KBM-7 (cell line): ENCODE measurements around the gene WDR20.
"Not testable (repeated sequence)": the region's sequence is repeated elsewhere in the genome, so short reads cannot be mapped to it uniquely, and the experiment has no call there.

ENCODE experiments used
- DNase-seq: peaks from one replicate; pipeline ENCODE4 v3.0.0-alpha.2; 2015
- in situ Hi-C: fragments of 300-500 bp; cut with MboI; formaldehyde crosslinking; loops from 2 replicates; pipeline ENCODE4 v1.14.3; 2020; ENCODE audit warnings: low sequenced_read_pairs, low pct_unique_long_range_greater_than_20kb, mixed read lengths

The WDR20 gene

DNA sequence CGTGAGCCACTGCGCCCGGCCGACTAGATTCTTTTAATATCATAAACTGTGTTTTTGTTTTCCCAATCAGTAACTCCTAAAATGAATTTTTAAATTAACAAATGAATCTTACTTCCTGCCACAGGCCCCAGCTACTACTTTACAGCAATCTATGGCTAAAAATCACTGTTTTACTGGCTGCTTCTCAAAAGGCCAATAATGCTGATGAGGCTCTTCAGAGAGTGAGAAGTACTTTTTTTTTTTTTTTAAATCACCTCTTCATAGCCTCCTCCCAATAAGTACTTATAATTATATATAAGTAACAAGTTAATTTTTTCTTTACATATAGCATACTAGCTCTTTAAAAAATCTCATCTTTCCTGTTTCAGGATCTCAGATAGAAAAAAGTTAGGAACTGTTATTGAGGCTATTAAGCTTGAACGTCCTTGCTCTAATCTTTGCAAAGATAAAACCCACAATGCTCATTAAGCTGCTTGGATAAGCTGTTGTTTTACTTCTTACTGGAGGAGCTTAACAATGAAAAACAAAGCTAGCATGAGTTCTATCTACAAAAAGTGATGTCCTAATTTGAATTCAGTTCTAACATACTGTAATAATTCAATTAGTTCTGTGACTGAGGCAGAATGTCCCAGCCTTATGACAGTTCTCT lies 12.8 kb upstream of the WDR20 start:
- in situ Hi-C loops: no loop called here
- no peak for DNase-seq

DNA sequence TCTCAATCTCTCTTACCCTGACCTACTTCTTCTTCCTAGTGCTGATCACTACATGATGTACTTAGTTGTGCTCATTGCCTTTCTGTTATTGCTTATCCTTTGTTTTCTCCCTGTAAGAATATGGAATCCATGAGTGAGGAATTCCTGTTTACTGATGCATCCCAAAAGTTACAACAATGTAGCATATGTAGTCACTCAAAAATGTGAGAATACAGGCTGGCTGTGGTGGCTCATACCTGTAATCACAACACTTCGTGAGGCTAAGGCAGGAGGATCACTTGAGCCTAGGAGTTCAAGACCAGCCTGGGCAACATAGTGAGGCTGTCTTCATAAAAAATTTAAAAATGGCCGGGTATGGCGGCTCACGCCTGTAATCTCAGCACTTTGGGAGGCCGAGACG lies 8.0 kb upstream of the WDR20 start:
- in situ Hi-C loops: no loop called here
- no peak for DNase-seq

DNA sequence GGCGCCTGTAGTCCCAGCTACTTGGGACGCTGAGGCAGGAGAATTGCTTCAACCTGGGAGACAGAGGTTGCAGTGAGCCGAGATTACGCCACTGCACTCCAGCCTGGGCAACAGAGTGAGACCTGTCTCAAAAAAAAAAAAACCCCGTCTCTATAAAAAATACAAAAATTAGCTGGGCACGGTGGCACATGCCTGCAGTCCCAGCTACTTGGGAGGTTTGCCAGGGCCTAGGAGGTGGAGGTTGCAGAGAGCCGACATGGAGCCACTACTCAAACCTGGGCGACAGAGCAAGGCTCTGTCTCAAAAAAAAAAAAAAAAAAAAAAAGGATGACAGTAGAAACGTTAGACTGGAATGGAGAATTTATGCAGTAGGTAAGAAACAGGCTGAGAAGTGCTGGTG lies 5.7 kb upstream of the WDR20 start:
- DNase-seq, in situ Hi-C loops: not testable (repeated sequence)

DNA sequence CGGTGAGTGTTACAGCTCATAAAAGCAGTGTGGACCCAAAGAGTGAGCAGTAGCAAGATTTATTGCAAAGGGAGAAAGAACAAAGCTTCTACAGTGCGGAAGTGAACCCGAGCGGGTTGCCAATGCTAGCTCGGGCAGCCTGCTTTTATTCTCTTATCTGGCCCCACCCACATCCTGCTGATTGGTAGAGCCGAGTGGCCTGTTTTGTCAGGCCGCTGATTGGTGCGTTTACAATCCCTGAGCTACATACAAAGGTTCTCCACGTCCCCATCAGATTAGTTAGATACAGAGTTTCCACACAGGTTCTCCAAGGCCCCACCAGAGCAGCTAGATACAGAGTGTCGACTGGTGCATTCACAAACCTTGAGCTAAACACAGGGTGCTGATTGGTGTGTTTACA lies 5.0 kb upstream of the WDR20 start:
- in situ Hi-C loops, DNase-seq: not testable (repeated sequence)

DNA sequence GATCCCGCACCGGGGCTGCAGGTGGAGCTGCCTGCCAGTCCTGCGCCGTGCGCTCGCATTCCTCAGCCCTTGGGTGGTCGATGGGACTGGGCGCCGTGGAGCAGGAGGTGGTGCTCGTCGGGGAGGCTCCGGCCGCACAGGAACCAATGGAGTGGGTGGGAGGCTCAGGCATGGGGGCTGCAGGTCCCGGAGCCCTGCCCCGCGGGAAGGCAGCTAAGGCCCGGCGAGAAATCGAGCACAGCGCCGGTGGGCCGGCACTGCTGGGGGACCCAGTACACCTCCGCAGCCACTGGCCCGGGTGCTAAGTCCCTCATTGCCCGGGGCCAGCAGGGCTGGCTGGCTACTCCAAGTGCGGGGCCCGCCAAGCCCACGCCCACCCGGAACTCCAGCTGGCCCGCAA lies 4.2 kb upstream of the WDR20 start:
- DNase-seq, in situ Hi-C loops: not testable (repeated sequence)

DNA sequence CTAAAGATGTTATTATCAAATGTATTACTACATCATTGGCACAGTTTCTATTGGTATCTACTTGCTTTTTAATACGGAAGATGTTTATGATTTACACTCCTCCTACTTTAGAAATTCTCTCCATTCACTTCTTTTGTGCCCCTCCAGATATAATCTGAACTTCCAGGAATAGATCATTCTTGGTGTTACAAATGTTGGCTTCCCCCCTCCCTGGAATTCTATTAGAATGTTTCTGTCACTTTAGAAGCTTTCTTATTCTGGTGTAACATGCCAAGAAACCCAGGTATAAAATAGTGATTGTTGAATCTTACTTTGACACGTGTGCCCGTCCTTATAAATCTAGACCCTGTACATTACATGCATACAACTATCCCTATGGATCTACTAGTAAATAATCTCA lies 1.2 kb upstream of the WDR20 start:
- DNase-seq: no peak

DNA sequence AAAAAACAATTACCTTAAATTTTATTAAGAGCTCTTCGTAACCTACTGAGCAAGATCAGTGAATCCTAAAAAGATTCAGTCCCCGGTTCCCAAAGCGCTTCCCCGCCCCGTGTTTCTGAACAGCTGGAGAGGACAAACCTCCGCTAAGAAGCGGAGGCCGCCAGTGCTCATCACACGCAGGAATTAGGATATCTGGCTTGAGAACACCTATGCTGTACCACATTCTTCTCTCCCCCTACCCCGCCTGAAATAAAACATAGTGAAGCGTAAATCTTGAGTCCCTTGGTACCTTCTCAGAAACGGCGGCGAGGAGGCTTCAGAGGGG lies 774 bp upstream of the WDR20 start:
- in situ Hi-C loops: no loop called here
- no peak for DNase-seq

More for the DNA sequence above, 1.2 kb upstream of the WDR20 start:
- in situ Hi-C loops: no loop called here

DNA sequence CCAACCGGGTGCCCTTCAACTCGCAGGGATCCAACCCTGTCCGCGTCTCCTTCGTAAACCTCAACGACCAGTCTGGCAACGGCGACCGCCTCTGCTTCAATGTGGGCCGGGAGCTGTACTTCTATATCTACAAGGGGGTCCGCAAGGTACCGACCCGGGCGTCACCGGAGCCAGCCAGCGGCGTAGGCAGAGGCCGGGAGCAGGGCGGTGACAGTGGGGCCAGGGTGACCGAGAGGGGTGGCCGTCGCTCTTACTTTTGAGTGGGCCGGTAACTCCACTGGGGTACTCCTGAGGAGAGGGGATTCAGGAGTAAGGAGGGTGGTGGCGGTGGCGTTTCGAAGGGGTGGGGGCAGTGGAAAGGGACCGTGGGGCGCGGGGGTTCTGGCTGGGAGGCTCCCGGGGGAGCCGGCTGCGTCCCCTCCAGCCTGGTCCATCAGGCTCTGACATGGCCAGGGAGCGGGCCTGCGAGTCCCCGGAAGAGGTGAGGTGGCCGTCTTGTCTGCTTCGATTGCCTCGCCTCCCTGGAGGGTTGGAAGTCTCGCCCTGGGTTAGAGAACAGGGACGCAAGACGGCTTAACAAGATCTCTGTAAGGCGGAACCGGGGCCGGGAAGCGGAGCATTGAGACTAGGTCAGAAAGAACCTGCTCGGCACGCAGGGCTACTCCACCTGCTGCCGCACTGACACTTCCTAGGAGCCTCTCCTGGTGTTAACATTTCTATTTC lies 491 bp downstream of the WDR20 start:
- in situ Hi-C loops: no loop called here
- DNase-seq: peak; percentile 35

DNA sequence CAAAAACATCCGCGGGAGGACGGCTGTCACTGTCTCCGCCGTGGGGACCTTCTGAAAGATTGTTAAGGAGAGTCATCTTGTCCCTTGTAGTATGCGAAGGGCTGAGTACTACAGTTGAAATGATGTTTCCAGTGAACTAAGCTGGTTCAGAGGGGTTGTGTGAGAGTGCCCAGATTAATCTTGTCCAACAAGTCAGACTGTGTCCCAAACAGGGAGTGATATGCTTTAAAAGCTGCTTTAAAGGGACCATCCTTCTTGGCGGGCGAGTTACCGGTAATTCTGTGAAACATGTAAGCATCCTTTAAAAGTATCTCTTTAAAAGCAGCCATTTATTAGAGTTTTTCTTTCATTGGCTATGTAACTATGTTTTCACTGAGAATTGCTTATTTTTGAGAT lies 1.1 kb downstream of the WDR20 start:
- in situ Hi-C loops: no loop called here
- DNase-seq: no peak

DNA sequence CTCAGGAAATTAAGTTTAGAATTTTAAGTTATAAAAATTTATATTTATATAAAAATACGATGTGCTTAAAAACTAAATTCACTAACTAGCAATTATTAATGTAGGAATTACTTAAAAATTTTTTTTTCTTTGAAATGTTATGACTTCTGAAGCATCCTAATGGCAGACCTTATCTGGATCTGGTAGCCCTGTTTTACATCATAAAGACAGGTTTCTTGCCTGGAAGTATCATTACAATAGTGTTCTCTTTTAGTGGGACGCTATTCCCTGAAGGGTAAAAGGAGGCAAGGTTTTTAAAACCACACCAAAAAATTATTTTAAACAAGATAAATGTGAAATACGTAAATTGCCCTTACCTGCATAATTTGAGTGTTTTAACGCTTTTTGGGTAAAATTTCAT lies 2.1 kb downstream of the WDR20 start:
- no peak for DNase-seq
- in situ Hi-C loops: no loop called here

DNA sequence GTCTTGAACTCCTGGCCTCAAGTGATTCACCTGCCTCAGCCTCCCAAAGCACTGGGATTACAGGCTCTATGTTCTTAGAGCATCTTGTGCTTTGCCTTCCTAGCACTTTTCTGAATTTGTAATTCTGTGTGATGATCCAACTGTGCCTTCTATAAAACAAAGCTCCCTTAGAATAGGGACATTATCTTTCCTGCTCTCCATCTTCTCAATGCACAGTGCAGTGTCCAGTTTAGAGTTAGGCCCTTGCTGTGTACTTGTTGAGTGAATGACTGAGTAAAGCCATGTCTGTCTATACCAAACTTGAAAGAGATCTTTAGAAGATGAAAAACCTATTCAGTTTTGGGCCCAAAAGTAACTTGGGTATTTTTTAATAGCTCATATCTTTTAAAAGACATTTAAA lies 5.2 kb downstream of the WDR20 start:
- in situ Hi-C loops: no loop called here
- DNase-seq: no peak

DNA sequence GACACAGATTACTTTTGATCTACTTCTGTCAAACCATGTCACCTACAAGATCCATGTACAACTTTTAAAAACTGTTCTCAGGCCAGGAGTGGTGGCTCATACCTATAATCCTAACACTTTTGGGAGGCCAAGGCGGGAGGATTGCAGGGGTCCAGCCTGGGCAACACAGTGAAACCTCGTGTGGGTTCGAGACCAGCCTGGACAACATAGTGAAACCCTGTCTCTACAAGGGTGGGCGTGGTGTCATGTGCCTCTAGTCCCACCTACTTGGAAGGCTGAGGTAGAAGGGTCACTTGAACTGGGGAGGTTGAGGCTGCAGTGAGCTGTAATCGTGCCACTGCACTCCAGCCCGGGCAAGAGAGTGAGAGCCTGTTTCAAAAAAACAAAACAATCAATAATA lies 5.7 kb downstream of the WDR20 start:
- in situ Hi-C loops: no loop called here
- no peak for DNase-seq

DNA sequence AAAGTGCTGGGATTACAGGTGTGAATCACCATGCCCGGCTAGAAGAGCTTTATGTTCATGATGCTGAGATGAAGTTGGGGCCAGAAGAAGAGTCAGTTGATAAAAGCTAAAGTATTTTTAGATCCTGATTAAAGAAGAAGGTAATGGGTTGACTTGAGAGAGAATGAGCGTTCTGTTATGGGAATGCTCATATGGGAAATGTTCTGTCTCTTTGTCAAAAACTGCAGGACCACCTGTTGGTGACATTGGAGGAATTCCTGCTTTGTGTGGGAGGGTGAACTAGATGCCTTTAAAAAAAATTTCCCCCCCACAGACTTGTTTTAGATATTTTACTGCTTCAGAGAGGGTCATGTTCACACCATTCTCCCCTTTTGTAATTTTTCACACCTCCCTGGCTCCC lies 6.7 kb downstream of the WDR20 start:
- in situ Hi-C loops: no loop called here
- no peak for DNase-seq

DNA sequence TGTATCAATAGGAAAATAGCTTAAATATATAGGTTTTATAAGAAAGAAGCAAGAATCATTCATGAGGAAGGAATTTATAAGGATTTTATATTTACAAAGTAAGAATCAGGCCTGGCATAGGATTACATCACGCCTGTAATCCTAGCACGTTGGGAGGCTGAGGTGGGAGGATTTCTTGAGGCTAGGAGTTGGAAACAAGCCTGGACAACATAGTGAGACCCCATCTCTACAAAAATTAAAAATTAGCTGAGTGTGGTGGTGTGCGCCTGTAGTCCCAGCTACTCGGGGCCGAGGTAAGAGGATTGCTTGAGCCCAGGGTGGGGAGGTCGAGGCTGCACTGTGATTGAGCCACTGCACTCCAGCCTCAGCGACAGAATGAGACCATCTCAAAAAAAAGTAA lies 10.4 kb downstream of the WDR20 start:
- in situ Hi-C loops: no loop called here
- no peak for DNase-seq

DNA sequence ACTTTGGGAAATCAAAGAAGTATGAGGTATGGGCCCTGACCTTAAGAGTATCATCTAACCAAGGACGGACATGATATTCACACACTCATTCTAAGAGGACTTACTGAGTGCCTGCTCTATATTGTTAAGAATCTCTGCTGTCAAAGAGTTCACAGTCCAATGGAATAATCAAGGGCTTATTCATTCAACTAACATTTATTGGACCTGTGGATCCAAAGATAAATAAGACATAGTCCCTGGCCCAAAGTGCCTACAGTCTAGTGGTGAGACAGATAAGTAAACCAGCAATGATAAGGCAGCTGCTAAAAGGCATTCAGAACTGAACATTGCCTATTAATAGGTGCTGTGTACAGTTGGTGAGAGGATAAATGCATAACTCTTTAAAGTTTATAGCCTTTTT lies 11.0 kb downstream of the WDR20 start:
- no peak for DNase-seq
- in situ Hi-C loops: no loop called here

DNA sequence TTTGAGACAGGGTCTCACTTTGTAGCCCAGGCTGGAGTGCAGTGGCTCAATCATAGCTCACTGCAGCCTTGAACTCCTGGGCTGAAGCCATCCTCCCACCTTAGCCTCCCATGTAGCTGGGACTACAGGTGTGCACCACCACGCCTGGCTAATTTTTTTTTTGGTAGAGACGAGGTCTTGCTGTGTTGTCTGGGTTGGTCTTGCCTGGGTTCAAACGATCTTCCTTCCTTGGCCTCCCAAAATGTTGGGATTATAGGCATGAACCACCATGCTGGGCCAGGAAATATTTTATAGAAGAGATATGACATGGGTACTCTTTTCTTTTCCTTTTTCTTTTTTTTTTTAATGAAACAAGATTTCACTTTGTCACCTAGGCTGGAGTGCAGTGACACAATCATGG lies 11.7 kb downstream of the WDR20 start:
- in situ Hi-C loops: not testable (repeated sequence)

DNA sequence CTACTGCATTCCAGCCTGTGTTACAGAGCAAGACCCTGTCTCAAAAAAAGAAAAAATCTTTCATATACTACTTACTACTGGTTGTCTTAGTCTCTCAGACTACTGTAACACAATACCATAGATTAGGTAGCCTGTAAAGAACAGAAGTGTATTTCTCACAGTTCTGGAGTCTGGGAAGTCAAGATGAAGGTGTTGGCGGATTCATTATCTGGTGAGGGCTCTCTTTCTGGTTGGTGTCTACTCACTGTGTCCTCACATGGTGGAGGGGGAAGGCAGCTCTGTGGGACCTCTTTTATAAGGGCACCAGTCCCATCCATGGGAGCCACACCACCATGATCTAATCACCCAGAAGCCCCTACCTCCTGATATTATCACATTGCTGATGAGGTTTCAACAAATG lies 14.4 kb downstream of the WDR20 start:
- no peak for DNase-seq
- in situ Hi-C loops: no loop called here

More for the DNA sequence above, 11.7 kb downstream of the WDR20 start:
- not testable (repeated sequence) for DNase-seq

DNA sequence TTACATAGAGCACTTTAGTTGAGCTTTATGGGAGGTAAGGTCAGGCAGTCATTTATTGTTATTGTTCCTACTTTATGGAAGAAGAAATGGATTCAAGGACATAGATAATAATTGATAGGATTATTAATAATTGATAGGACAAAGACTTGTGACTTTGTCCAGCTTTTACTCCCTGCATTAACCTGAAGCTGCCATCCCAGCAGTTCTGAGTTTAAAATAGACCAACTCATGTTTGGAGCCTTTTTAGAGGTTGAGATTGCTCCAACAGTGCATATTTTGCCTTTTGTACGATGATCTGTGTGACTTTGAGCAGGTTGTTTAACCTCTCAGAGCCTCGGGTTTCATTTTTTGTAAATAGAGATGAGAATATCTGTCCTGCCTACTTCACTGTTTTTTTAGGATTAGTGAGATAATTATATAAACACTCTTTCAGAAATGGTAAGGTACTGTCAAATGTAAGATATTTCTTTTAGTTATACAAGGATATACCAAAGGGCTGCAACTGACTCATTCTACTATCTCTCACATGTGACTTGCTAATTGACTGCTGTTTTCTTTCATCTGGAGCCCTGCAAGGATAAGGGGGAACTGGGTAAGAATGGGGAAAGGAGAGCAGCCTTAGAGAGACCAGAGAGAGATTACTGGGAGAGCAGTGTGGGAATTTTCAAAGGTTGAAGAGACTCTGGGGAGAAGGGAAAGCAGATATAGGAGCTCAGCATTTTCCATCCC lies 15.3 kb downstream of the WDR20 start:
- in situ Hi-C loops: no loop called here
- DNase-seq: no peak

DNA sequence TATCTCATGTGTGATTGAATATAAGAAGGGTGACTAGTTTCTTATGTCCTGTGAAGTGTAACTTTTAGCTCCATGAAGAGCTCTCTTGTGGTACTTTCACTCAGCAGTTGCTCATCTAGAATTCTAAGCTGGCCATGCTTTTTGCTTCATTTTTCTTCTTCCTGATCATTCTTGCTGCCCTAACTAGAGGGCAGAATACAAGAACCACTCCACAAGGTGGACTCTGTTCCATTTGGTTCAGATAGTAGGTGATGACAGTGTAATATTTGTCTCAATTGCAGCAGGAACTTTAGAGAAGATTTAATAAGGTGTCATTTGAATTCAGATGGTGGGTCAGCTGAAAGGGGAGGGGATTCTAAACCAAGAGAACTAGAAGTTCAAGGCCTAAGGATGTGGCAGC lies 17.6 kb downstream of the WDR20 start:
- DNase-seq: no peak
- in situ Hi-C loops: no loop called here

DNA sequence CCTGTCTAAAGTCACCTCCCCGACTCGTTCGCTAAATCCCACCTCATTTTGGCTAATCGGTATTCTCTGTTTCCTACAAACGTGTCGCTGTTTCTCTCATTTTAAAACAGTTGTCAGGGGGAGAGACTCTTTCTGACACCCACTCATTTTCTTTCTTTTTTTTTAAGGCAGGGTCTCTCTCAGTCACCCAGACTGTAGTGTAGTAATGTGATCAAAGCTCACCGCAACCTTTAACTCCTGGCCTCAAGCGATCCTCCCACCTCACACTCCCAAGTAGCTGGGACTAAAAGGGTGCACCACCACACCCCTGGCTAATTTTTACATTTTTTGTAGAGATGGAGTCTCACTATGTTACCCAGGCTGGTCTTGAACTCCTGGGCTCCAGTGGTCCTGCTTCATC lies 19.1 kb downstream of the WDR20 start:
- in situ Hi-C loops: no loop called here
- no peak for DNase-seq

DNA sequence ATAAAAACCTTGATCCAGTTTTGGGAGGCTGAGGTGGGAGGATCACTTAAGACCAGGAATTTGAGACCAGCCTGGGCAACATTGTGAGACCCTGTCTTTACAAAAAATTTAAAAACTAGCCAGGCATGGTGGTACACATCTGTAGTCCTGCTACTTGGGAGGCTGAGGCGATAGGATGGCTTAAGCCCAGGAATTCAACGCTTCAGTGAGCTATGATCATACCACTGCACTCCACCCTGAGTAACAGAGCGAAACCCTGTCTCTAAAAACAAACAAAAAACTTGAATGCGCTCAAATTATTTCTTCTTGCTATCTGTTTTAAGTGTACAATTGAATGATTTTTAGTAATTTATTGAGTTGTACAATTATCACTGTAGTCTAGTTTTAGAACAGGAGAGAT lies 20.1 kb downstream of the WDR20 start:
- in situ Hi-C loops: no loop called here
- no peak for DNase-seq
